MM.1S (cell line): ENCODE results near the gene HCAR3.
"Not testable (repeated sequence)": the region's sequence is repeated elsewhere in the genome, so short reads cannot be mapped to it uniquely, and the experiment has no call there.

Experiments
- DNase-seq: peaks from one replicate; pipeline ENCODE4 v3.0.0-alpha.2; 2015
- H2AFZ ChIP-seq: fragments of 300-600 bp; sonication (generic); 2 replicates; pipeline ENCODE4 v1.6.0; 2016; ENCODE audit warnings: antibody characterized with exemption, low read length
- H3F3A ChIP-seq: fragments of 300-600 bp; sonication (generic); 2 replicates; pipeline ENCODE4 v1.6.1; 2016; ENCODE audit warnings: mild to moderate bottlenecking, antibody characterized with exemption, low read length, moderate library complexity, mixed read lengths; ENCODE audit not compliant: insufficient read depth
- H3K27ac ChIP-seq: fragments of 300-600 bp; sonication (generic); 2 replicates; pipeline ENCODE4 v1.5.1; 2016; ENCODE audit warnings: mild to moderate bottlenecking, low read length
- H3K27me3 ChIP-seq: fragments of 300-600 bp; sonication (generic); replicated peaks from 2 replicates; pipeline ENCODE4 v1.6.0; 2016; ENCODE audit warnings: low read length; ENCODE audit not compliant: insufficient read depth
- H3K36me3 ChIP-seq: fragments of 300-600 bp; sonication (generic); replicated peaks from 2 replicates; pipeline ENCODE4 v1.6.1; 2016; ENCODE audit warnings: mild to moderate bottlenecking, low read length, mixed read lengths; ENCODE audit not compliant: insufficient read depth
- H3K4me1 ChIP-seq: fragments of 300-600 bp; sonication (generic); 2 replicates; pipeline ENCODE4 v1.6.1; 2016; ENCODE audit warnings: low read length, mixed read lengths
- H3K4me2 ChIP-seq: fragments of 300-600 bp; sonication (generic); 2 replicates; pipeline ENCODE4 v1.6.0; 2016; ENCODE audit warnings: low read depth, low read length
- H3K4me3 ChIP-seq: fragments of 300-600 bp; sonication (generic); 2 replicates; pipeline ENCODE4 v1.5.1; 2016; ENCODE audit warnings: low read length, mixed read lengths
- H3K79me2 ChIP-seq: fragments of 300-600 bp; sonication (generic); 2 replicates; pipeline ENCODE4 v1.6.1; 2016; ENCODE audit warnings: mixed run types, low read length, mixed read lengths
- H3K9ac ChIP-seq: fragments of 300-600 bp; sonication (generic); 2 replicates; pipeline ENCODE4 v1.6.1; 2016; ENCODE audit warnings: low read length, mixed read lengths
- H3K9me2 ChIP-seq: fragments of 300-600 bp; sonication (generic); replicated peaks from 2 replicates; pipeline ENCODE4 v1.6.1; 2016; ENCODE audit warnings: mild to moderate bottlenecking, low read length, mixed read lengths; ENCODE audit not compliant: insufficient read depth
- H3K9me3 ChIP-seq: fragments of 300-600 bp; sonication (generic); replicated peaks from 2 replicates; pipeline ENCODE4 v1.6.1; 2016; ENCODE audit warnings: mild to moderate bottlenecking, low read length, mixed read lengths; ENCODE audit not compliant: insufficient read depth
- H4K20me1 ChIP-seq: fragments of 300-600 bp; sonication (generic); 2 replicates; pipeline ENCODE4 v1.6.1; 2016; ENCODE audit warnings: mild to moderate bottlenecking, low read length, moderate library complexity, mixed read lengths; ENCODE audit not compliant: insufficient read depth
- EZH2 ChIP-seq: fragments of 300-600 bp; sonication (generic); optimal IDR thresholded peaks from 2 replicates; pipeline ENCODE3; 2017; ENCODE audit warnings: low read depth, mild to moderate bottlenecking, antibody characterized with exemption, low read length, mixed read lengths
- EZH2phosphoT487 ChIP-seq: fragments of 300-600 bp; sonication (generic); IDR thresholded peaks from 2 replicates; pipeline ENCODE4 v1.6.1; 2018; ENCODE audit warnings: antibody characterized with exemption, low read length
- TF ChIP-seq, protein P1 (sequence below): fragments of 300-600 bp; sonication (generic); IDR thresholded peaks from 2 replicates; pipeline ENCODE4 v1.5.1; 2016; ENCODE audit warnings: antibody characterized with exemption, low read length, mixed read lengths

Gene HCAR3

DNA sequence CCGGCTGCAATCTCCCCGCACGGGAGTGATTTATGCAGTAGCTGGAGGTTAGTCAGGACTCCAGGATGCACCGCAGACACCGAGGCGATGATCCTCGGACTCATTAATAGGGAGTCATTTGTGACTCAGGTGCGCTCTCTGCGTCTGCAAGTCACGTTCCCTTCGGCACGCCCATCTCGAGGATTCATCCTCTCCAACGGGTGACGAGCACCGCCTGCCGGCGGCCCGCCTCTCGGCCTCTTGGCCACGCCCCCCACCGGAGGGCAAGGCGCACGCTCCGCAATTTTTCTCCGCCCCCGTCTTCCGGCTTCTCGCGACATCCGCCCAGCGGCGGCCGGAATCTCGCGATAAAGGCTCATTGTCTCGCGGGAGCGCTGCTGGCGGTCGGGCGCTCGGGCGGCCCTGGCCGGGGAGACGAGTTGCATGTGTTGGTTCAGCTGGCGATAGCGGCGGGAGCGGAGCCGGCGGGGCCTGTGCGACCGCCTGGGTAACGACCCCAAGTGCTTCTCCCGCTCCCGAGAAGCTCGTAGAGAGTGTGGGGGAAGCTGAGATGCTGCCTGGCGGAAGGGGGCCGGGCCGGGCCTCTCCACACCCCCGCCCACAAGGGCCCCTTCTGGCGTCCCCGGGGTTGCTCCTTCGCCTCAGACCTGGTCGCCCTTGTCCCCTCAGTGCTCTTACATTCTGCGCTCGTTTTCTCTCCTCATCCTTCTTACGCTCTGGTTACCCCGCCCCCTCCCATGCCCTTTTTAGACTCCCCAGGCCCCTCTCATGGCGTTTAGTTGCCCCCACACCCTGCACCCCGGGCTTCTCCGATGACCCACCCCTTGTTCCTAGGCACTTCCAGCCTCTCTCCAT is 36.1 kb upstream of the HCAR3 start, which contains the start of gene DENR:
Gene DENR (plus strand): TSS at position 361 of the 855 bp plus-strand sequence. CDS start 878 bp downstream, outside the sequence.
- no peak within 1 kb of the TSS for H3K27ac ChIP-seq
- H3K9me2 ChIP-seq, result no peaks in the 10 kb centered on the region
- H3F3A ChIP-seq, result no peaks in the 10 kb centered on the region
- H3K36me3 ChIP-seq, result no peaks in the 10 kb centered on the region
- no peaks in the 10 kb centered on the region for H3K9me3 ChIP-seq
- peak; percentile 93 for DNase-seq
- H3K27me3 ChIP-seq, result no peaks in the 10 kb centered on the region
- peak within 1 kb of the TSS; percentile 81 for H3K9ac ChIP-seq
- peaks cover 14% of the 10 kb centered on the region for H3K79me2 ChIP-seq
- H3K4me1 ChIP-seq, result peaks cover 8% of the 10 kb centered on the region
- H2AFZ ChIP-seq, result peak within 1 kb of the TSS; percentile 63; the same call in 1 of the 2 replicates
- H3K4me3 ChIP-seq, result peak within 1 kb of the TSS; percentile 79
- TF ChIP-seq EZH2, result no peak
- TF ChIP-seq, protein P1, sequence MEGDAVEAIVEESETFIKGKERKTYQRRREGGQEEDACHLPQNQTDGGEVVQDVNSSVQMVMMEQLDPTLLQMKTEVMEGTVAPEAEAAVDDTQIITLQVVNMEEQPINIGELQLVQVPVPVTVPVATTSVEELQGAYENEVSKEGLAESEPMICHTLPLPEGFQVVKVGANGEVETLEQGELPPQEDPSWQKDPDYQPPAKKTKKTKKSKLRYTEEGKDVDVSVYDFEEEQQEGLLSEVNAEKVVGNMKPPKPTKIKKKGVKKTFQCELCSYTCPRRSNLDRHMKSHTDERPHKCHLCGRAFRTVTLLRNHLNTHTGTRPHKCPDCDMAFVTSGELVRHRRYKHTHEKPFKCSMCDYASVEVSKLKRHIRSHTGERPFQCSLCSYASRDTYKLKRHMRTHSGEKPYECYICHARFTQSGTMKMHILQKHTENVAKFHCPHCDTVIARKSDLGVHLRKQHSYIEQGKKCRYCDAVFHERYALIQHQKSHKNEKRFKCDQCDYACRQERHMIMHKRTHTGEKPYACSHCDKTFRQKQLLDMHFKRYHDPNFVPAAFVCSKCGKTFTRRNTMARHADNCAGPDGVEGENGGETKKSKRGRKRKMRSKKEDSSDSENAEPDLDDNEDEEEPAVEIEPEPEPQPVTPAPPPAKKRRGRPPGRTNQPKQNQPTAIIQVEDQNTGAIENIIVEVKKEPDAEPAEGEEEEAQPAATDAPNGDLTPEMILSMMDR, result peak; percentile 53
- TF ChIP-seq EZH2phosphoT487, result no peak
- no peaks in the 10 kb centered on the region for H4K20me1 ChIP-seq
- peak within 1 kb of the TSS; percentile 88 for H3K4me2 ChIP-seq

GRCh38 chr12:122750781-122751515 is 34.3 kb upstream of the HCAR3 start:
- H3K4me3 ChIP-seq, H3K27me3 ChIP-seq, H3K9me2 ChIP-seq, H3K36me3 ChIP-seq, H3K4me1 ChIP-seq, H3K9me3 ChIP-seq, H3K4me2 ChIP-seq, DNase-seq, H3F3A ChIP-seq, H4K20me1 ChIP-seq, H2AFZ ChIP-seq, H3K9ac ChIP-seq, H3K27ac ChIP-seq: not testable (repeated sequence)
- peaks cover 14% of the 10 kb centered on the region for H3K79me2 ChIP-seq

DNA sequence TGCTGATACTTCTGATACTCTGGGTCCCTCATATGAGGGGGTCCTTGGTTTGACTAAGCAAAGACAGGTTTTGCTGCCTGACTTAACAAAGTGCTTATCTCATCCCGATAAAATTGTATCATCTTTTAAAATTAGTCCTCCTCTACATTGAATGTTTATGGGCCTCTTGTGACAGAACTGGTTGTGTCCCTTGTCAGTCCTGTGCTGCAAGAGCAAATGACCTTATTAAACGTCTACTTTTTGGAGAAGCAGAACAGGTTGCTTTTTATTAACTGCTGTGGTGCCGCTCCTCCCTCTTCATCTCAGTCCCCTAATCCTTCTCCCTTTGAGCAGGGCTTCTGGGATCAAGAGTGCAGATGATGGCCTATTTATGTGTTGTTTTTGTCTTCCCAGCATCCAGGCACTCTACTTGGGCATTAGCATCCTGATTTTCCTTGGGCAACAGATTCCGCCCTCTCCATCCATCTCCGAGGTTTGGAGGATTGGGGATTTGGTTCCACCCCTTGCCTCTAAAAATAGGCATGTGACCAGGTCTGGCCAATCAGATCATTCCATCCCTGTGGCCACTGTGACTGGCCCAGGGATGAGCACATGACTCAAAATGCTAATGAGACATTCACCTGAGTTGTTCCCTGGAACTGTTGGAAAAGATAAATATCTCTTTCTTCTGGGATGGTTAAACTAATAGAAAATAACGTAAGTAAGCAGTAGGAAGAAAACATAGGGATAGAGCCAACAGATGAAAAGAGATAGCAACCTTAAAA is 33.1 kb upstream of the HCAR3 start:
- Histone ChIP-seq H3K27me3 (no peaks in the 10 kb centered on the region), H3K9me2 (no peaks in the 10 kb centered on the region), H3K36me3 (no peaks in the 10 kb centered on the region), H3K79me2 (peaks cover 14% of the 10 kb centered on the region), H3K4me2 (no peak overlapping the region), H3K27ac (no peak overlapping the region), H4K20me1 (no peaks in the 10 kb centered on the region), H3K4me1 (peaks cover 8% of the 10 kb centered on the region), H3K9me3 (no peaks in the 10 kb centered on the region), H2AFZ (no peak overlapping the region), H3F3A (no peaks in the 10 kb centered on the region), H3K4me3 (no peak overlapping the region), H3K9ac (no peak overlapping the region)
- TF ChIP-seq, protein P1, result no peak
- no peak for TF ChIP-seq EZH2
- no peak for DNase-seq
